ENCODE results near the gene FBXO10. TPM values are rescaled to one million over a fixed set of nuclear protein-coding genes. Genes with fewer than 3 reads are reported as not detected.

The FBXO10 gene, protein sequence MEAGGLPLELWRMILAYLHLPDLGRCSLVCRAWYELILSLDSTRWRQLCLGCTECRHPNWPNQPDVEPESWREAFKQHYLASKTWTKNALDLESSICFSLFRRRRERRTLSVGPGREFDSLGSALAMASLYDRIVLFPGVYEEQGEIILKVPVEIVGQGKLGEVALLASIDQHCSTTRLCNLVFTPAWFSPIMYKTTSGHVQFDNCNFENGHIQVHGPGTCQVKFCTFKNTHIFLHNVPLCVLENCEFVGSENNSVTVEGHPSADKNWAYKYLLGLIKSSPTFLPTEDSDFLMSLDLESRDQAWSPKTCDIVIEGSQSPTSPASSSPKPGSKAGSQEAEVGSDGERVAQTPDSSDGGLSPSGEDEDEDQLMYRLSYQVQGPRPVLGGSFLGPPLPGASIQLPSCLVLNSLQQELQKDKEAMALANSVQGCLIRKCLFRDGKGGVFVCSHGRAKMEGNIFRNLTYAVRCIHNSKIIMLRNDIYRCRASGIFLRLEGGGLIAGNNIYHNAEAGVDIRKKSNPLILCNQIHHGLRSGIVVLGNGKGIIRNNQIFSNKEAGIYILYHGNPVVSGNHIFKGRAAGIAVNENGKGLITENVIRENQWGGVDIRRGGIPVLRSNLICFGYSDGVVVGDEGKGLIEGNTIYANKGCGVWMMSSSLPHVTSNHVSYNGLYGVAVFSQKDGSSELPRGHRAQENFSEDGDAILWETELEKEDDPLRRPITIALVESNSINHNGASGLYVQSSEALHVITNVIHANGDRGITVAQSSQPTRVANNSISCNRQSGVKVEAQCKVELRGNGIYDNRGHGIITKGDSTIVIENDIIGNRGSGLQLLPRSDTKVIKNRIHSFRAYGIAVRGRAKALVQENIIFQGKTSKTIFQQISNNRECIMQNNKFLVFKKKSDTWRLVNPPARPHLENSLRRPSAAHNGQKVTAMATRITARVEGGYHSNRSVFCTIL
- 1 to 10 TPM; 2.8 to 2.9 TPM for total RNA-seq

DNA sequence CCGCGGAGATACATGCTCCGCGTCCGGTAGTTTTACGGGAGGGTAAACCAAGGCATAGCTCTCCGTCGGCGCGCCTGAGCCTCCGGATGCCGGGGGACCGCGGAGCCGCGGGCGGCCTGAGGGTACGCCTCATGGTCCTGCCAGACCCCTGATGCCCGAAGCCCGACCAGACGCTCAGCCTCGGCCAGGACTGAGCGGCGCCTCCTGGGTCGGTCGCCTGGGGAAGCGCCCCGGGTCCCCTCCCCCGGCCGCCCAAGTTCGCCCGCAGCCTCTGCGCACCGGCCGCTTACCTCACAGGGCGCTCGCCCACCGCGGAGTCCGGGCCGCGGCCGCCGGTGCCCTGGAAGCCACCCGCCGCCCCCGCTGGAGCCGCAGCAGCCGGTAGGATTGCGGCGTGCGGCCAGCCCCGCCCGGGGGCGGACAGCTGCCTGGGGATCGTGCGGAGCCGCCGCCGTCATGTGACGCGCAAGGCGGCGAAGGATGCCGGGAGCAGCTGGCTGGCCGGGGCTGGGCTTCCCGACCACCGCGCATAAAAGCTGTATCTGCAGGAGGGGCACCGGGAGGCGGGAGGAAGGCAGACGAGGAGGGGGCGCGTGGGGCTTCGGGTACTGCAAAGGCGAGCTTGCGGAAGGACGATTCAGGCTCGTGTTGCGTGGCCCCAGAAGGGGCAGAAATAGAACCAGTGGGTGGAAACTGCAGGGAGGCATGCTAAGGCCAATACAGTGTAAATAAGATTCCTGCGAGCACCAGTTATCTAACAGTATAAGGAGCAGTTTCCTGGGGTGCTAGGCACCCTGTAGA, at the start of gene FBXO10:
FBXO10 (minus strand) TSS at position 460 of the 801 bp plus-strand sequence. CDS start 34,612 bp downstream, outside the sequence.
- ChIA-PET CTCF (interaction anchor here (0.6 to 1.3 kb wide), 2 partner anchors 10 to 152 kb away, joined by 3 to 4 read pairs; no protein-coding TSS in a partner anchor), POLR2A (interaction anchor here (0.6 to 1.1 kb wide), 2 partner anchors 16 to 456 kb away, joined by 3 read pairs; partner anchors contain the start of genes TOMM5 and ZCCHC7)

DNA sequence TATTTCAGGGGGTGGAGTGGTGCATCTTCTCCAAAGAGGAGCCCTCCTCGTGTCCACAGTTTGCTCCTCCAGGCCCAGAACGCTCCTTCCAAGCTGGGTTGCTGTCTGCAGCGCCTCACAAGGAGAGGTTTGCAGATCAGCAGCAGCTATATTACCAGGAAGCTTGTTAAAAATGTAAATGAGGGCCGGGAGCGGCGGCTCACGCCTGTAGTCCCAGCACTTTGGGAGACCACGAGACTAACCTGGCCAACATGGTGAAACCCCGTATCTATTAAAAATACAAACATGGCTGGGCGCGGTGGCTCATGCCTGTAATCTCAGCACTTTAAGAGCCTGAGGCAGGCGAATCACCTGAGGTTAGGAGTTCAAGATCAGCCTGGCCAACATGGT, 49.6 kb upstream of the FBXO10 start:
- ChIA-PET CTCF (no interaction called here), POLR2A (no interaction called here)

DNA sequence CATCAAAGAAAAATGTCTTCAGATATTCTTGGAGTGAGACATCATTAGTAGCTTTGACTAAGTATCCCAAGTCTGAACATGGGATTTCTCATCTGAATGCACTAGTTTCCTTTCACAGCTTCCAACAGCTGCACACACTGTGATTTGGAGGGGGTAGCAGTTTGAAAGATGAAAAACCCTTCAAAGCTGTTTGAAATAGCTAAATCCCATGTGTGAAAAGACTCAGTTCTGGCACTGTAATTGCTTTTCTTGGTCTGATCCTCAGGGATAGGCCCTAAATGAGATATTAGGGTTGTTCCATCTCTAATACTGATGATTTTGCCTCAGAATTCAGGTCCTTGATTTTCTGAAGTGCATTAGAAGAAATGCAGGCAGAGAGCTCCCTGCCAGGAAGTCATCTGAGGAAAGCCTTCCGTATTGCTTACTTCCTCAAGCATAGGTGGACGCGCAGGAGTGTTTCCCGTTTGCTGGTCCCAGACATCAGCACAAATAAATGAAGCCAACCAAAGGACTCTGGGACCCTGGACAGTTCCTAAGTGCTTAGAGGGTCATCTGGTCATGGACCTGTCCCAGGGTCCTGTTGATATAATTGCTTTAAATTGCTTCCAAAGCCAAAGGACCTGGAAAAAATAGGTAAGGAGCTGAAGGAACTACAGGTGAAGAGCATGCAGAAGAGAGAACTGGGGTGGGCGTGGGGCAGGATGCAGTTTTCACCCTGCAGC, 49.0 kb upstream of the FBXO10 start:
- ChIA-PET POLR2A (no interaction called here), CTCF (no interaction called here)

DNA sequence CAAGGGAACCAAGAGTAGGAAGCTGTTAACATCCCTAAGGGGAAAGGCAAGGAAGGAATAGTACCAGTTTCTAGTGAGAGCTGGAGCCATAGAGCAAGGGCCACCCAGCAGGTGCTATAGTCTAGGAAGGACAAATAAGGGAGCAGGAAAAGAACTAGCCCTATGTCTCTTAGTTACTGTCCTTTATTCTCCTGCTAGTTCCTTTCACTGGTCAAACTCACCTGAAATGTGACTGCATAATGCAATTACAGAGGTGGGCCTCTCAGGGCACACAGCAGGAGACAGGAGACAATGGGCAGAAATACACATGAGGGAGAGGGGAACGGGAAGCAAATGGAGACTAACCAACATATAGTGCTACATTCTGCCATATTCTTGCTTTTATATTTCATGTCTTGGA, 47.9 kb upstream of the FBXO10 start:
- POLR2A ChIA-PET: no interaction called here

DNA sequence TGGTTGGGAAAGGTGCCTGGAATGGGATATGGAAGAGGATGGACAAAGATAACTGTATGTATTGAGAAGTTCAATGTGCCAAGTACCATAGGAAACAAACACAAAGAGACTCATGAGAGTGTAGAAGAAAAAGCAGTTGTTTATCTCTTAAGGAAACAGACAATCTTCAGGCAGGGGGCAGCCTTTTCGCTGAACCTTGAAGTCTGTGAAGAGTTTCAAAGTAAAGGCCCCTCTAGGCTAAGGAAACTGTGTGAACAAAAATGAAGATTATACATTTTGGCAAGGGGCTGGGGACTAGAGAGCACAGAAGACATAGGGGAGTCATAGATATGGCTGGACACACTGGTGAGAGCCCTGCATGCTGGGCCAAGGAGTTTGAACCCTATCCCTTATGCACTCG, 47.1 kb upstream of the FBXO10 start:
- ChIA-PET POLR2A (no interaction called here), CTCF (no interaction called here)

More for the DNA sequence above, 47.9 kb upstream of the FBXO10 start:
- CTCF ChIA-PET: no interaction called here

DNA sequence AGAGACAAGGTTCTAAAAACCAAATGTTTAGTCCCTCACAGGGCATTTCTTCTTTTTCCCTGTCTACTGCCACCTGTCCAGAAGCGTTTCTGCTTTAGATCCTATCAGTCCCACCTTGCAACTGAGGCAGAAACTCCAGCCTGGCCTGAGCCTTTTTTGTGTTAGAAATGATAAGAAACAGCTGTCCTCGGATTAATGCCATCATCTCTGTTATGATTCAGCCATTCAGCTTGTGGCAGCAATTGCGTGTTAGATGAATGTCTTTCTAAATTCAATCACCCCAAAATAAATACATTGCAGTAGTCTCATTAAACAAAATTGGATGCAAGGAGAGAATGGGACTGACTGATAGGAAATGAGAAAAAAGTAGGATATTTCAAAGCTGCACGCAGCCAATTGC, 46.3 kb upstream of the FBXO10 start:
- CTCF ChIA-PET: no interaction called here
- POLR2A ChIA-PET: no interaction called here

DNA sequence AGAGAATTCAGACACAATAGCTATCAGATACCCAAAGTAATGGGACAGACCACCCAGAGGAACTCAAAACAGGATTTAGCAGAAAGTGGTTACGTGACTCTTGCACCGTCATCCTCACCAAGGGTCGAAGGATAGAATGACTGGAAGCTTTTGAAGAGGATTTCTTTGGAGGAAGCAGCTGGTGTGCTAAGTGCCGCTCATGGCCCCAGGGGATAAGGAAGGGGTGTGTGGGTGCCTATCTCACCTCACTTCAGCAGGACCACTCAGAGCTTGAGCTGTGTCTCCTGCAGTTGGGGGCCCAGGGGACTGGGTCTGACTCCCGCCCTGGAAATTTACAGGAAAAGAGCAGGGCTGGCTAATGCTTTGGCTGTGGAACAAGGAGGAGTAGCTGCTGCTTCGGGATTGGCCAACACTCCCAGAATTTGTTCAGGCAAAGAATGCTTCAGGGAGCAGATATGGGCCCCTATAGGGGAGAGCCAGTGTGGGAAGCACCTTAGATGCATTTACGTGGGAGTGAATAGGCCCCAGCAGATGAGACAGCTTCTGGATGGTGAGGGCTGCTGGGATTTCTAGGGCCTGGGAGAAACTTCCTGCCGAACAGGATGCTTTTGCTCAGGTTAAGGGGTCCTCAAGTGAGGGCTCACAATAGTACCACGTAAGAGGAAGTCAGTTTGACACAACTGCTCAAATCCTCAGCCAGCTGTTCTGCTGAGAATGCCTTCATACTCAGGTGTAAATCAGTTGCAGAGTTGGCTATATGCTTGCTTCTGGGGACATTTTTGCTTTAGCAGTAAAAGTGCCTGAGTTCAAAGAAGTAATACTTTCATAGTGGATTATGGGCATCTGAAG, 45.3 kb upstream of the FBXO10 start:
- ChIA-PET POLR2A (no interaction called here), CTCF (no interaction called here)

DNA sequence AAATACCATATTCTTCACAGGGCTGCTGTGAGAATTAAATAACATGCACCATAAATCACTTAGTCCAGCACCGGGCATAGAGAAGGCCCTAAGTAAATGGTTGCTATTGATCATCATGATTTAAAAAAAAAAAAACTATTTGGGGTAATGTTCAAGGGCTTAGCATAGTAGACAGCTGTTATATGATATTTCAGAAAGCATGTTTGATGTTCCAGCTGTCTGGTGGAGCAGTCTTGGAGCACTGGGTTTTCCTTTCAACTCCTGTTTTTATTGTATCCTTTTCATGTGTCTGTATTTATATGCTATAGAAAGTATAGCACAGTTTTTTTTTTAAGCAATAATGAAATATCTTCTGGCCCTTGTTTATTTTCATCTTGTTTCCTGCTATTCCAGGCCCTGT, 44.2 kb upstream of the FBXO10 start:
- ChIA-PET POLR2A (no interaction called here), CTCF (no interaction called here)

DNA sequence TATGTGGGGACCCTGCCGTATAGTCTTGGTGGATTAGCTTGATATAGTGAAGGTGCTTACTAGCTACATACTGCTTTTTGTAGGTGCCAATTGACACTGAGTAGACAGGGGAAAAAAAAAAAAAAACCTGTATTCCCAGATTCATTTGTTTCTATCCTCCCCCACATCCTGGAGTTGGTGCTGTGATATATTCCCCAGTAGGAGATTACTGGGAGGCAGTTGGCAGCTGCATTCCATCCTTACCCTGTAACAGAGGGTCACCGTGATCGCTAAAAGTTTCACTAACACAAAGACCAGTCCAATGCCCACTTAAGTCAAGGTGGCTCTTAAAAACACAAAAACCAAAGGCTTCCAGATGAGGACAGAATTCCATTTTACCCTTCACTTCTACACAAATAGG, 43.6 kb upstream of the FBXO10 start:
- CTCF ChIA-PET: no interaction called here

DNA sequence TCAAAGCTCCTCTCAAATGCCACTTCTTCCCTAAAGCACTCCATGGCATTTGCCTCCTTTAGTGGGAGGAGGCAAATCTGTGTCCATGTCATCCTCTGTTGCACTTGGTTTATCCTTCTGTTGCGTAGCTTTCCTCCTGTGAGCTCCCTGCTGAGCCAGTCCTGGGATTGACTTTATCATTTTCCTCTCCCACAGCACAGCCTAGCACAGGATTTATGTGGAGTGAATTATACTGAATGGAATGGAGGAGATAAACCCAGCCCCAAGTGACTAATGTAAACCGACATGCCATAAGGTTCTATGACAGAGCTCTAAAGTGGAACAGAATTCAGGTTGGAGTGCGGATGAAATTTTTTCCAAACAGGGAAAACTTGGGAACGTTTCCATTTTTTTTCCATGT, 42.6 kb upstream of the FBXO10 start:
- POLR2A ChIA-PET: no interaction called here
- CTCF ChIA-PET: no interaction called here

More for the DNA sequence above, 43.6 kb upstream of the FBXO10 start:
- POLR2A ChIA-PET: interaction anchor here (0.6 kb wide), 1 partner anchor 46 kb away, joined by 3 read pairs; no protein-coding TSS in a partner anchor

DNA sequence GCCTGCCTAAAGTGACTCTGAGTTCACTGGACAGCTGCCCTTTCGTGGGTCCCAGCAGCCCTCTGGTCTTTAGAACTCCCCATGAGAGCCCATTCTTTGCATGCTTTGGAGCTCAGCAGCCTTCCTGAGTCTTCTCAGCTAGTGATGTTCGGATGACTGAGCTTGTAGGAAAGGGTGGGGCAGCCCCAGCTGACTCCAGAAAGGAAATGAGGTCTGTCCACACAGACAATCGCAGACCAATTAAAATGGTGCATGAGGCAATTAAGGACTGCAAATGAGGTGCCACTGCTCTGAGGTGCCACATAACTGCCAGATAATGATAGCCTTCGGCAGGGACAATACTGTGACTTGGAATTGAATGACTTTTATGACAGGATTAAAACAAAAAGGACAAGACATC, 41.7 kb upstream of the FBXO10 start:
- POLR2A ChIA-PET: no interaction called here
- CTCF ChIA-PET: no interaction called here

DNA sequence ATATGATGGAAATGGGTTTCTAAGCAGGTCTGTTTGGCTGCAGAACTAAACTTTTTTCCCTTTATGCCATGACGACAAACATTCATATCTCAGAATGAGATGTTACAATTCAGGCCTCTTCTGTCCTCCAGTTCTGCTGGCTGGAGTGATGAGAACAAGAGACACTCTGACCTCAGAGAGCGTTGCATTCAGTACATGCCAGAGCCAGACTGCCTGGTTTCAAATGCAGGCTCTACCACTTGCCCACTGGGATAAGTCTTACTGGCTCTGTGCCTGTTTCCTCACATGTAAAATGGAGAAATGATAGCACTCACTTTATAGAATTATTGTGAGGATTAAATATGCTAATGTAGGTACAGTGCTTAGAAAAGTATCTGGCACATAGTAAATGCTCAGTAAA, 41.0 kb upstream of the FBXO10 start:
- ChIA-PET POLR2A (no interaction called here), CTCF (no interaction called here)

DNA sequence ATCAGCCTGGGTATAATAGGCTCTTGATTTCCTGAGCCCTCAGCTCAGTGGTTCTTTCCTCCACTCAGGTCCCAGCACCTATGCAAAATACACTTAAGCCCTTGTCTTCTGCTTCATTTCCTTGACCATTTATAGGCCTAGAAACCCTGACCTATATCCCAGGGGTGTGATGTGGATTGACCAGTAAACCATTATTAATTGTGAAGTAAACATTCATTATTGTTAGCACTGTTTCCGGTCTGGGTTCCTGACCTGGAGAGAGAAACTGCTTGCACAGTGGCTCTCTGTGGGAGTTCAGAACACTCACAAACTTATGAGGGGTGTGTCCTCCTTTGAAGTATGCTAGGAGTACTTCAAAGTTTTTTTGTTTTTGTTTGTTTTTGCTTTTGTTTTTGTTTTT, 35.8 kb upstream of the FBXO10 start:
- ChIA-PET POLR2A (no interaction called here), CTCF (no interaction called here)

DNA sequence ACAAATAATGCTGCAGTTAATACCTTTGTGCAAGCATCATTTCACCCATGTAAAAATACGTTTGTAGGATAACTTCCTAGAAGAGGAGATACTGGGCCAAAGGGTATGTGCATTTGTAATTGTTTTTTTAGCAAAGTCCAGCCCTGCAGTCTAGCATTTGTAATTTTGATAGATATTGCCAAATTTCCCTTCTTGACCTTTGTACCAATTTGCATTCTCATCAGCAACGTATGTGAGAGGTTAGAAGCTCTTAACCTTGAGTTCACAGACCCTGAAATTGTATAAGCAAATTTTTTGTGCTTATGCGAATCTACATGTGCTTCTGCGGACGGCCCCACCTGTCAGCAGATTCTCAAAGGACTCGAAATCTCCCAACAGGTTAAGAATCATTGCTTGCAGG, 34.8 kb upstream of the FBXO10 start:
- ChIA-PET CTCF (no interaction called here), POLR2A (no interaction called here)

DNA sequence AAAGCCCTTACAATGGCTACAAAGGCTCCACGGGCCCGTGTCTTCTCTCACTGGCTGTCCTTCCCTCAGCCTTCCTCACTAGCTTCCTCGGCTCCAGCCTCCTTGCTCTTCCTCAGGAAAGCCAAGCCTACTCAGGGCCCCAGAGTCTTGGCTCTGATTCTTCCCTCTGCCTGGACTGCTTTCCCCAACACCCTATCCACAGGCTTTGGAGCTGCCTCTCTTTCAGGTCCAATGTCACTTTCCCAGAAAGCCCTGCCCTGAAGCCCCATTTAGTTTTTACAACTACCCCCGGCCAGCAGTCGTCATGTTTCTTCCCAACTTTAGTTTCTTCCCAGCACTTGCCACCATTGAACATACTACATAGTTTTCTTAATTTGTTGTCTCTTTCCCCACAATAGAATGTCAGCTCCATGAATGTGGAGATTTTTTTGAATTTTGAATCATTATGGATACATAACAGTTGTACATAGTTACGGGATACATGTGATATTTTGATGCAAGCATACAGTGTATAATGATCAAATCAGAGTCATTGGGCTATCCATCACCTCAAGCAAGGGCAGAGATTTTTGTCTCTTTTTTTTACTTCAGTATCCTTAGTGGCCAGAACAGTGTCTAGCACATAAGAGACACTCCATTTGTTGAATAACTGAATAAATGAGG, 33.7 kb upstream of the FBXO10 start:
- ChIA-PET CTCF (no interaction called here), POLR2A (no interaction called here)

DNA sequence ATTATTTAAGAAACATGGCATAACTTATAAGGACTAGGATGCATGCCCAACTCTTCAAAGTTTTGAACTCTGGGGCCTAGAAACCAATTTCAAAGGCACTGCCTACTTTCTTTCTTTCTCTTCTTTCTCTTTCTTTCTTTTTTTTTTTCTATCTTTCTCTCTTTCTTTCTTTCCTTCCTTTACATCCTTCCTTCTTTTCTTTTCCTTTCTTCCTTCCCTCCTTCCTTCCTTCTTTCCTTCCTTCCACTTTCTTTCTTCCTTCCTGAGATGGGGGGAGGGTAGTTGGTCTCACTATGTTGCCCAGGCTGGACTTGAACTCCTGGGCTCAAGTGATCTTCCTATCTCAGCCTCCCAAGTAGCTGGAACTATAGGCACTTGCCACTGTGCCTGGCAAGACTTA, 32.1 kb upstream of the FBXO10 start:
- ChIA-PET POLR2A (no interaction called here), CTCF (no interaction called here)

DNA sequence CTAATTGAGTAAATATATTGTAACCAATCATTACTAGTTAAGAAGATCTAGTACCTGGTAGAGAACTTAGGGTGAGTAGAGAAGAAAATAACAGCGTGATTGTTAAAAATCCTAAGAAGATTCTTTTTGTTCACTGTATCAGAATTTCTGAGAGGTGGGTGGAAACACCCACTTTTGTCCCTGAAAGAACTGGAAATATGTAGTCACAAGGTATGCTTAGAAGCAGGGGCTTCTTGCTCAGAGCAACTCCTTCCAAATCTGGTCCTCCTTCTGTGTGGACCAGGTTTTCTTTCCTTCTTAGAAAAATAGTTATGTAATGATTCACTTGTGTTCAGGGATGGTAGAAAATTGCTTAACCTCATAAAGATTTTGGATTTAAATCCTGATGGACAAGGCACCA, 28.1 kb upstream of the FBXO10 start:
- POLR2A ChIA-PET: no interaction called here
- CTCF ChIA-PET: no interaction called here

DNA sequence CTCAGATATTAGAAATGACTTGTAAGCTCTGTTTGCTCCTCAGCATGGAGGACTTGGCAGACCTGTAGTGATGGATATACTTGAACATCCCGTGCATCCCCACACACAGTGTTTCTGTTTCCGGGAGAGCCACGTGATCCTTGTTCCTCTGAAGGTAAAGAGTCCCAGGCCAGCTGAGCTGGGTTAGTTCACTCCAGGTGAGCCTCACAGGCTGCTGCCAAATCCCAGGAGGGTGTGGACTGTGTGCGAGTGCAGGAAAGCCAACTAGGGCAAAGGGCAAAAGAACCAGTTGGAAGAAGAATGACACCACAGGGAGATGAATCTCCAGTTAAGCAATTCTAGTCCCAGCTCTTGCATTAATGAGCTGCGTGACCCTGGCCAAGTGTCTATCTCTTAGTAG, 26.6 kb upstream of the FBXO10 start:
- POLR2A ChIA-PET: no interaction called here
- CTCF ChIA-PET: no interaction called here
